ENCODE data around the gene PAX2.

DNA sequence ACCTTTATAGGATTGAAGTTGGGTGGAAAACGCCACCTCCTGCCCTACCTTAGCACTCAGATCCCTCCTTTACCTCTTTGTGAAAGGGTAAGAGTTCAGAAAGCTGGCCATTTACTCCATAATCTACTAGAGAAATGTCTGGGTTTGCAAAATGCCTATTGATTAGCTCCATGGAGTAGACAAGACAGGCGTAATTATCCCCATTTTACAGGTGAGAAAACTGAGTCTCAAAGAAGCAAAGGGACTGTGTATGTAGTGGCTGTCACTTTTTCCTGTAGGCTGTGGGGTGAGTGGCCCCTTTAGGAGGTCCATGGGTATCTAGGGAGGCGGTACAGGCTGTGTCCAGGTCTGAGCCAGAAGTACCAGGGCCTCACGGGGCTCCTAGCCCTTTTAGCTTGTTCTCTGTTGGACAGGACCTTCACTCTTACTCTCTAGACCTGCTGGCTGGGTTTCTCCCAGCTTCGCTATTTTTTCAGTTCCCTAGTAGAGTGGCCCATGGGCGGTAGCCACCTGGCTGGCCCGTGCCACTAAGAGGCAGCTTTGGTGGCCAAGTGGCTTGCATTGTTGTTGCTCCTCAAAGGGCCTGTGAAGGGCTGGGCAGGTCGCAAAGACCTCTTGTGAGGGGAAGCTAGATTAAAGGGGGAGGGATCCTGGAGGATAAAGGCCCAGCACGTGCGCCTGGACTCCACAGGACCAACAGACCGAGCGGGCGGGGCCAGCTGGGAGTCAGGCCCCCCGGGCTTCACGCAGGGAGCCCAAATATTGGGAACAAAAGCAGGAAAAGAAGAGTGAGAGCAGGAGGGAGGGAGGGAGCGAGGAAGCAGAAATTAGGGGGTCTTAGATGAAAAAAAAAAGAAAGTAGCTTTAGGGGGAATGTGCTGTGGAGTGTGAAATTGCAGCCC lies 4.7 kb upstream of the PAX2 start:
- TF ChIP-seq, protein P1, sequence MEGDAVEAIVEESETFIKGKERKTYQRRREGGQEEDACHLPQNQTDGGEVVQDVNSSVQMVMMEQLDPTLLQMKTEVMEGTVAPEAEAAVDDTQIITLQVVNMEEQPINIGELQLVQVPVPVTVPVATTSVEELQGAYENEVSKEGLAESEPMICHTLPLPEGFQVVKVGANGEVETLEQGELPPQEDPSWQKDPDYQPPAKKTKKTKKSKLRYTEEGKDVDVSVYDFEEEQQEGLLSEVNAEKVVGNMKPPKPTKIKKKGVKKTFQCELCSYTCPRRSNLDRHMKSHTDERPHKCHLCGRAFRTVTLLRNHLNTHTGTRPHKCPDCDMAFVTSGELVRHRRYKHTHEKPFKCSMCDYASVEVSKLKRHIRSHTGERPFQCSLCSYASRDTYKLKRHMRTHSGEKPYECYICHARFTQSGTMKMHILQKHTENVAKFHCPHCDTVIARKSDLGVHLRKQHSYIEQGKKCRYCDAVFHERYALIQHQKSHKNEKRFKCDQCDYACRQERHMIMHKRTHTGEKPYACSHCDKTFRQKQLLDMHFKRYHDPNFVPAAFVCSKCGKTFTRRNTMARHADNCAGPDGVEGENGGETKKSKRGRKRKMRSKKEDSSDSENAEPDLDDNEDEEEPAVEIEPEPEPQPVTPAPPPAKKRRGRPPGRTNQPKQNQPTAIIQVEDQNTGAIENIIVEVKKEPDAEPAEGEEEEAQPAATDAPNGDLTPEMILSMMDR (IDR thresholded peaks at IDR 0.05): no peak
- TF ChIP-seq ZFX (IDR thresholded peaks at IDR 0.05; ENCODE audit: borderline replicate concordance): no peak
